HG02623 (cell line): ENCODE data around the gene FBXO28.

ENCODE experiments used
- ATAC-seq: cut with Tn5 transposase; IDR thresholded peaks from one replicate; pipeline ENCODE4 v1.9.1; 2021; ENCODE audit warnings: moderate library complexity; ENCODE audit not compliant: unreplicated experiment

The FBXO28 gene

DNA sequence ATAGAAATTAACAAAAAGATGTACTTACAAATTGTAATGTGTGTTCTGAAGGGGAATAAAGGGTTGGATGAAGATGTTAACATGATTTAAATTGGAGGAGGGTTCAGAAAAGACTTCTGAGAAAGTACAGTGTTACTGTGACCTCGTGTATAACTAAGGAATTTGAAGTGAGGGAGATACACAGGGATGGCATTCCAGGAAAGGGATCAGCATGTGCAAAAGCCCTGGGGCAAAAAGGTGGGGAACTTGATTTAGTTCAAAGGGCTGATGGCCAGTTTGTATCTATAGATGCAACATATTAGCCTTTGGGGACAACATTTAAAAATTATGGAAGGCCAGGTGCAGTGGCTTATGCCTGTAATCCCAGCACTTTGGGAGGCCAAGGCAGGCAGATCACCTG is 35.8 kb downstream of the FBXO28 start:
- no peak for ATAC-seq

DNA sequence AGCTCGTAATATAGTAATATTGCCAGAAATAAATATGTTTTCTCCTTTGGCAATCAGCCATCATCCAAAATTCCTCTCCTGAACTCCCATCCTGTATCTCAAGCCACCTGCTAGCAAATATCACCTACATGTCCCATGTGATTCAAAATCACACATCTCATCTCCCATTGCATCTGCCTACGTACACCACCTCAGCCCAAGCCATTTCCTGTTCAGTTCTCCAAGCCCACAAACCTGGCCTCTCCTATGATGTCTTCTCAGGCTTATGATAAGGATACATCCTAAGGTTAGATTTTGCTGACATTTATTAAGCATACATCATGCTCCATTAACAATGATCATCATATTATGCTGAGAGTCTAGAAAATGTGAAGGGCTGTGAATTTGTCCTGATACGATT is 37.2 kb downstream of the FBXO28 start:
- ATAC-seq: no peak

DNA sequence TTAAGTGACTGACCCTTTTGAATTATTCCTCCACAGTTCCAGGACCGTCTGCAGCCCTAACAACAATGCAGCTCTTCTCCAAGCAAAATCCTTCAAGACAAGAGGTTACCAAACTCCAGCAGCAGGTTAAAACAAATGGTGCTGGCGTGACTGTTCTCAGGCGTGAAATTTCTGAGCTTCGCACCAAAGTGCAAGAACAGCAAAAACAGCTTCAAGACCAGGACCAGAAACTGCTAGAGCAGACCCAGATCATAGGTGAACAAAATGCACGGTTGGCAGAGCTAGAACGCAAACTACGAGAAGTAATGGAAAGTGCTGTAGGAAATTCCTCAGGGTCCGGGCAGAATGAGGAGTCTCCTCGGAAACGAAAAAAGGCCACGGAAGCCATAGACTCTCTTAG is 43.4 kb downstream of the FBXO28 start:
- ATAC-seq: no peak

DNA sequence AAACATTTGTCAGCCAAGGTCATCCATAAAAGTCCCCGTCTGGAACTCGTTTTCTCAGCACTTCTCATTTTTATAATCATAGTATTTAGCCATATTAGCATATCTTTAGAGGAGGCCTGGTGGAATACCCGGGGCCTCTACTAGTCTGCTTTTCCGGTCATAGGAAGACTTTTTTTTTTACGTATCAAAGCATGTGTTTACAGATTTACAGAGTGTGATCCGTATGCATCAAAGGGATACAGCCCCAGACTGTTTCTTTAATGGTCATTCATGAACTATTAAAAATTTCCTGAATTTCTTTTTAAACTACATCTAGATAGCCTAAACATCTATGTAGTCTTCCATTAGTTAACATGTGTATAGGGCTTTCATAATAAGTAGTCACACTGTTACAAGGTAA is 45.6 kb downstream of the FBXO28 start:
- no peak for ATAC-seq

DNA sequence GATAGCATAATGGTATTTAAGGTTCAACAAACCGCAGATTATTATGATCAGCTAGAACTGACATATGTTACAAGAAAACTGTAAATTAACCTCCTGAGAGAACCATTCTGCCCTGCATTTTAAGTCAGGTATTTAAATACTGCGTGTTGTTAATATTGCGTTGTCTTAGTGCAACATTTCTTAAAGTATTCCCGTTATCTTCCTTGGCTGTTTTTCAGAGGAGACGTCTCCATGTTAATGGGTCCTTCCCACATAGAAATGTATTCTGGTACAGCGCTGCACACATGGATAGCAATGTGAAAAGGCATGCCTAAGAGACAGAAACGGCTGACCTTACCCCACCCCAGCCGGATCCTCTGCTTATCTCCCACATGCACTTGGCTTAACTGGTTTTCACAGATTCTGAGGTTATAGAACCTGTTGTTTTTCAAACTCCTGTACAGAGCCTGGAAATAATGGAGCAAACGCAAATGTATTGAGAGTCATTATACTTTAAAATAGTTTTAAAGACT is 46.3 kb downstream of the FBXO28 start:
- no peak for ATAC-seq

DNA sequence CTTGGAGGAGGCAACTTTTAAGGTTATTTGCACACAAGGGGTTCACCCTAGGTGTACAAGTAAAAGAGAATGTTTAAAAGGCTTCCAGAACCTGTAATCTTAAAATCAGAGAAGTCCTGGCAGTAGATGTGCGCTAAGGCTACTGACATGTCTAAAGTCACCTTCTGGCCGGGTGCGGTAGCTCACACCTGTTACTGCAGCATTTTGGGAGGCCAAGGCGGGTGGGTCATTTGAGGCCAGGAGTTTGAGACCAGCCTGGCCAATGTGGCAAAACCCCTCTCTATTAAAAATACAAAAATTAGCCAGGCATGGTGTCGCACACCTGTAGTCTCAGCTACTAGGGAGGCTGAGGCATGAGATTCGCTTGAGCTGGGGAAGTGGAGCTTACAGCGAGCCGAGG is 48.9 kb downstream of the FBXO28 start:
- no peak for ATAC-seq

DNA sequence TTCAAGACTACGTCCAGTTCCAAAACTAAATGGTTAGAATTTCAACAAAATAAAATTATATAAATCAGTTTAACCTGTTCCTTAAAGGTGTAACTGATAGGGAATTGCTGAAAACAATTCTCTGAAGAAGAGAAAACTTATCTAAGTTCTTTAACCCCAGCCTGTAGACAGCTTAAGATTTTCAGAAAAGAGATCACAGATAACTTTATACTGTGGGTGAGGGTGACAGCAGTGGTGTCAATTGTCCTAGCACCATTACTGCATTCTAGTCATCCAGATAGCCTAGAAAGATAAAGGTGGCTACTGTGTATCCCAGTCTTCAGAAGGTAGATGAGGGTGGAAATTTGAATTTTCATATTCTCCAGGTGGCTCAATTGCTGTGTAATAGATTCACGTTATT is 49.4 kb downstream of the FBXO28 start:
- ATAC-seq: no peak

DNA sequence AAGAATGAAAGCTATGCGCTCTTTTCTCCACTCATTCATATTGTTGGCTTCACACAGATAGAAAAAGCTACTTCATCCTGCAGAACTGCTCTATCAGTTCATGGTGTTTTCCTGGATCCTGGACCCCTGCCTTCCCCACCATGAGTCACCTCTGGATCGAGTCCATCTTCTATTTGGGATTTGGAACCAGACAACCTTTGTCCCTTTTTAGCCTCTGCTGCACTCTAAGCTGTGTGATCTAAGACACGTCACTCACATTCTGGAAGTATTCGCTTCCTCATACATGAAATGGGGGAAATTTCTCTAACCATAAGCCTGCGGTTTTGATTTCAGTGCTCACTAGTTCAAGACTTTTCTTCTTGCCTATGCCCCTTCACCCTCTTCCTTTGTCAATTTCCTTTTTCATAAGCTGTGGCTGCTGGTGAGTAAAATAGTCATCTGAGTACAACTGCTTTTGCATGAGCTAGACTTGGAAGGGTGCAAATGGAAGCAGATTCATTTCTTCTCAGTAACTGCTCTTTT is 55.0 kb downstream of the FBXO28 start:
- ATAC-seq: peak; percentile 89

DNA sequence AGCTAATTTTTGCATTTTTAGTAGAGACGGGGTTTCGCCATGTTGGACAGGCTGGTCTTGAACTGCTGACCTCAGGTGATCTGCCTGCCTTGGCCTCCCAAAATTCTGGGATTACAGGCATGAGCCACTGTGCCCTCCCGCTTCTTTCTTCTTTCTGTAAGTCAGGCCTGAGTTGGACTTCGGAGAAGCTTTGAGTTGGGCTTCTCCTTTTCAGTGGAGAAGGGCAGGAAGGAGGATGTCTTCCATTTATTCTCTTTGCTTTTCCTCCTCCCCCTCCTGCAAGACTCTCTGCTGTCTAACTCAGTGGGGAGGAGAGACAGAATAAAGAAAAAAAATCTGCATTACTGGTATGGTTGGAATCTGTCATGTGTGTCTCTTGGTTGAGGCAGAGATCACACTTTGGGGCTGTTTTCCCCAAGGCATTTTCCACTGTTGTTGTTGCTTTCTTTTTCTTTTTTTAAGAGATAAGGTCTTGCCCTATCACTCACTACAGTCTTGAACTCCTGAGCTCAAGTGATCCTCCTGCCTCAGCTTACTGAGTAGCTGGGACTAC is 55.9 kb downstream of the FBXO28 start:
- no peak for ATAC-seq

DNA sequence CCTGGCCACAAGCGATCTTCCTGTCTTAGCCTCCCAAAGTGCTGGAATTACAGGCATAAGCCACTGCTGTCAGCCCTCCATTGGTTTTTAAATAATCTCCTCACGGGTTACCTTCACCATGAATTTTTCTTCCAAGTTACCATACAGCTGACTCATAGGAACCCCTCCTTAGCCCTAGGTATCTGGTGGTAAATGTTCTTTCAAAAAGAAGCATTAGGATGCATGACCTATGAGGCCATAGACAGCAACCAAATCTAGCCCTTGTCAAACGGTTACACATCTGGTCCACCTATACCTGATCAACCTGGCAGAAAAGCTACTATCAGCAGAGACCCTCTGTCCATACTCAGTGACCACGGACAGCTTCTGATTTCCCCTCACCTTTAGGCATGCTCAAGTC is 56.4 kb downstream of the FBXO28 start:
- no peak for ATAC-seq

DNA sequence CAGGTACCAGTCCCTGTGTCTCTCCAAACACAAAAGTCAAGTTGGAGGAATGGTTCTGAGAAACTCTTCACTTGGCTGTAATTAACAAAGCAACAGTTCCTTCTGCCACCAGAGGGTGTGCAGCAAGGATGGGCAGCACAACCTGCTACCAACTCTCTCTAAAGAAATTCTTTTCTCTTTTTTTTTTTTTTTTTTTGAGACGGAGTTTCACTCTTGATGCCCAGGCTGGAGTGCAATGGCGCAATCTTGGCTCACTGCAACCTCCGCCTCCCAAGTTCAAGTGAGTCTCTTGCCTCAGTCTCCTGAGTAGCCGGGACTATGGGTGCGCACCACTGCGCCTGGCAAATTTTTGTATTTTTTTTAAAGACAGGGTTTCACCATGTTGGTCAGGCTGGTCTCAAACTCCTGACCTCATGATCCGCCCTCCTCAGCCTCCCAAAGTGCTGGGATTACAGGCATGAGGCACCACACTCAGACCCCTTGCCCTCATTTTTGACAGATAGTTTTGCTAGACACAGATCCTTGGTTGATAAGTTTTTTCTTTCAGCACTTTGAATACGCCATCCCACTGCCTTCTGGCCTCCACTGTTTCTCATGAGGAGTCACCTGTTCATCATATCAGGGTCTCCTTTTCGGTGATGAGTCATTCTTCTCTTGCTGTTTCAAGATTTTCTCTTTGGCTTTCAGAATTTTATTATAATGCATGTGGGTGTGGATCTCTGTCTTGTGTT is 57.0 kb downstream of the FBXO28 start:
- no peak for ATAC-seq

DNA sequence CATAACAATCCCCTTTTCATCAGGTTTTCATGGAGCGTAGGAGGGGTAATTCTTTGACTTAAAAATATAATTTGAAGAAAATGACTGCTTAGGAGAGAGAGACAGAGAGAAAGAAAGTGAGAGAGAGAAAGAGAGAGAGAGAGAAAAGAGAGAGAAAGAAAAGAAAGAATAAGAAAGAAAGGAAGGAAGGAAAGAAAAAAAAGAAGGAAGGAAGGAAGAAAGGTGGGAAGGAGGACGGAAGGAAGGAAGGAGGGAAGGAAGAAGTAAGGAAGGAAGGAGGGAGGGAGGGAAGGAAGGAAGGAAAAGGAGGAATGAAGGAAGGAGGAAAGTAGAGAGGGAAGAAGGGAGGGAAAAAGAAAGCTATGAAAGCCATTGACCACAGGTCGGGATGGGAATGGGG is 58.3 kb downstream of the FBXO28 start:
- ATAC-seq: no peak

DNA sequence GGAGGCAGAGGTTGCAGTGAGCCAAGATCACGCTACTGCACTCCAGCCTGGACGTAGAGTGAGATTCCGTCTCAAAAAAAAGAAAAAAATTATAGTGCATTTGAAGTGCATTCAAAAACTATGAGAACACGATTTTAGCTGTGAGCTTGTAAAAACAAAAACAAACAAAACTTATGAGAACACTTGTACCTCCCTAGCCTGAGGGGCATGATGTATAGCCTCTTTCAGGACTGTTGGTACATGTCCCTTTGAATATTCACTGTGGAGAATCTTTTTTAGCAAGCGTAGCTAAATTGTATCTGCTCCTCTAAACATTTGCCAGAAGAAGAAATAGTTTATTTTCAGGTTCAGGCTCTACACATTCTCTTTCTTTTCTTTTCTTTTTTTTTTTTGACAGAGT is 59.6 kb downstream of the FBXO28 start:
- ATAC-seq: no peak

DNA sequence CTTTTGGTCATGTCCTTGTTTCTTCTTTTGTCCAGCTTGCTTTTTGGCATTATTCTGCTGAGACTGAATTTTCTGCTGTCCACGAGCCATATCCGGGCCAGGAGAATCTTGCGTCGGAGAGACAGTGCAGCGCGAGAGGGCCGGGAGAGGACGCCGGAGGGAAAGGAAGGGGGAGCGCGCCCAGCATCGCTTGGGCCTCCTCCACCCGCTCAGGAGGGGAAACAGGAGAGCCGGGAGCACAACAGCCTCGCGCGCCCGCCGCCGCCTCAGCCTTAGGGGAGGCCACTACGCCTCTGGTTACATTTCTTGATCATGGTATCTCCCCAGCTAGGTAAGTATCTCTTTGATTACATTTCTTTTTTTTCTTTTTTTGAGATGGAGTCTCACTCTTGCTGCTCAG is 61.7 kb downstream of the FBXO28 start:
- no peak for ATAC-seq

DNA sequence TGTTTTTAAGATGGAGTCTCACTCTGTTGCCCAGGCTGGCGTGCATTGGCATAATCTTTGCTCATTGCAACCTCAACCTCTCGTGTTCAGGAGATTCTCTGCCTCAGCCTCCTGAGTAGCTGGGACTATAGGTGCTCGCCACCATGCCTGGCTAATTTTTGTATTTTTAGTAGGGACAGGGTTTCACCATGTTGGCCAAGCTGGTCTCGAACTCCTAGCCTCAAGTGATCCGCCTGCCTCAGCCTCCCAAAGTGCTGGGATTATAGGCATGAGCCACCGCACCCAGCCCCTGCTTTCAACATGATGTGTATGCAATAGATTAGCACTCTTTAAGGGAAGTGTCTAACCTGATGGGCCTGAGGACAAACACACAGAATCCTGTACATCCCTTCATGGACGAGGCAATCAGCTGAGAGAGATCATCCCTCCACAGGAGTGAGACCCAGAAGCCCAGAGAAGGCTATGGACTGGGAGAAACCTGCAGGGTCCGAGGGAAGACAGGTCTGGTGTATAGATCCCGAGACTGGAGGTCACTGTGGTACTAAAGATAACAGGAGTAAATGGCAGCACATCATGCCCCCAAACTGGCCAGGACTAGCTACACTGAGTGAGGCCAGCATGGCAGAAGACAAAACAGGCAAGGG is 63.6 kb downstream of the FBXO28 start:
- ATAC-seq: no peak

DNA sequence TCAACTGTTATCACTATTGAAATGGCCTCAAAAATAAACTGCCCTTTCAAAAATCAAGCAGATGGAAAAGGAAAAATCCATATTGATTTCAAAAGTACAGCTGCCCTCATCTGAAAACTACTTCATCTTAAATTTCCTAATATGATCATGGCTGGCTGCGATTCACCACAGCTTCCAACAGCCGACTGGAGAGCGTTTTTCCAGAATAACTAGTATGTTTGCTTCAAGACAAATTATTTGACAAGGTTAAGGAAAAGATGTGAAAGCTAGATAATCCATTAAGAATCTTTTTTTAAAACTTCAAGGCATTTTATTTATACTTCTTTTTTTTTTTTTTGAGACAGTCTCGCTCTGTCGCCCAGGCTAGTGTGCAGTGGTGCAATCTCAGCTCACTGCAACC is 65.0 kb downstream of the FBXO28 start:
- ATAC-seq: no peak

DNA sequence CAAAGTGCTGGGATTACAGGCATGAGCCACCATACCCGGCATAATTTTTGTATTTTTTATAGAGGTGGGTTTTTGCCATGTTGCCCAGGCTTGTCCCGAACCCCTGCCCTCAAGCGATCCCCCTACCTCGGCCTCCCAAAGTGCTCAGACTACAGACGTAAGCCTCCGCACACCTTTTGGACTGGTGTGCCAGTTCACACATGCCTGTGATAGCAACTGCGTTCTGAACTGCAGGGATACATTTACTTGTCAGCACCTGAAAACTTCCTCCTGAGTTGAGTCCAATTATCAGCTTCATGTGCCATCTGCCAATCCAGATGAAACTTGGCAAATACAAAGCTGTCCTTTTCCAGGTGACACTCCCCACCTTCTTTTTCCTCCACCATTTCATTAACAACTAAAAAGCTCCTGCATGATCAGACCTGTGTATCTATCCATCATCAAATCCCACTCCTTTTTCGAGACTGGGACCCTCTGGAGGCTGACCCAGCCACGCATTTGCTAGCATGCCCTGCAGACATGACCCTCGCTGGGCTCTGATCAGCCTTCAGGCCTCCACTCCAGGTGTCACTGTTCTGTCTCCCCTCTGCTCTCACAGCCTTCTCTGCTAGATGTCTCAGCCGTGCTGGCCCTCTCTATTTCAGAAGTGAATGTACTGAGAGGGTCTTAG is 67.0 kb downstream of the FBXO28 start:
- ATAC-seq: no peak

DNA sequence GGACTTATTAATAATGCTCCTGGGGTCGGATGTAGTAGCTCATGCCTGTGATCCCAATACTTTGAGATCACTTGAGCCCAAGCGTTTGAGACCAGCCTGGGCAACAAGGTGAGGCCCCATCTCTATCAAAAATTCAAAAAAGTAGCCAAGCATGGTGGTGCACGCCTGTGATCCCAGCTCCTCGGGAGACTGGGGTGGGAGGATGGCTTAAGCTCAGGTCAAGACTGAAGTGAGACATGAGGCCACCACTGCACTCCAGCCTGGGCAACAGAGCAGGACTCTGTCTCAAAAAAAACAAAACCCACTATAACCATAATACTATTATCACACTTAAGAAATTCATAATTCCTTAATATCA is 67.5 kb downstream of the FBXO28 start:
- ATAC-seq: no peak

DNA sequence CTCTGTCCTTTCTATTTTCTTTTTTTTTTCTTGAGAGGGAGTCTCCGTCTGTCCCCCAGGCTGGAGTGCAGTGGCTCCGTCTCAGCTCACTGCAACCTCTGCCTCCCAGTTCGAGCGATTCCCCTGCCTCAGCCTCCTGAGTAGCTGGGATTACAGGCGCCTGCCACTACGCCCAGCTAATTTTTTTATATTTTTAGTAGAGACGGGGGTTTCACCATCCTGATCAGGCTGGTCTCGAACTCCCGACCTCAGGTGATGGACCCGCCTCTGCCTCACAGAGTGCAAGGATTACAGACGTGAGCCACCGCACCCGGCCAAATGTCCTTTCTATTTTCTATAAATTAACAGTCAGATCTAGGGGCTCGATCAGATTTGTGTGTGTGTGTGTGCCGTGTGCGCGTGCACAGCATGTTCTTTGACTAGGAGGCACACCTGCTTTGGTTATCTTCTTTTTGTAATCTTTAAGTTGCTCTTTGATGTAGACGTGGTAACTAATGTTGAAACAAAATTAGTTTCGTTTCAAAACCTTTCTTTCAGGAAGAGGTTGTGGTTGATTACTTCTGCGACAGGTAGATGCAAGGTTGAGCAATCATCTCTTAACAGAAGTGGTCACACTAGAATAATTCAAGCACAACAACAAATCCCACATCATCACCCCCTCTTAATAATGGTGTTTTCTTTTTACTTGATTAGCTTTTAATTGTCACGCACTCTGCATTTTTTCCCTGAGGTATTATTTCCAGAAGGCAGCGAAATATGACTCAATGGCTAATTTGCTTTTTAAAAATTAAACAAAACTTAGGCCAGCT is 68.3 kb downstream of the FBXO28 start:
- peak; percentile 33 for ATAC-seq

DNA sequence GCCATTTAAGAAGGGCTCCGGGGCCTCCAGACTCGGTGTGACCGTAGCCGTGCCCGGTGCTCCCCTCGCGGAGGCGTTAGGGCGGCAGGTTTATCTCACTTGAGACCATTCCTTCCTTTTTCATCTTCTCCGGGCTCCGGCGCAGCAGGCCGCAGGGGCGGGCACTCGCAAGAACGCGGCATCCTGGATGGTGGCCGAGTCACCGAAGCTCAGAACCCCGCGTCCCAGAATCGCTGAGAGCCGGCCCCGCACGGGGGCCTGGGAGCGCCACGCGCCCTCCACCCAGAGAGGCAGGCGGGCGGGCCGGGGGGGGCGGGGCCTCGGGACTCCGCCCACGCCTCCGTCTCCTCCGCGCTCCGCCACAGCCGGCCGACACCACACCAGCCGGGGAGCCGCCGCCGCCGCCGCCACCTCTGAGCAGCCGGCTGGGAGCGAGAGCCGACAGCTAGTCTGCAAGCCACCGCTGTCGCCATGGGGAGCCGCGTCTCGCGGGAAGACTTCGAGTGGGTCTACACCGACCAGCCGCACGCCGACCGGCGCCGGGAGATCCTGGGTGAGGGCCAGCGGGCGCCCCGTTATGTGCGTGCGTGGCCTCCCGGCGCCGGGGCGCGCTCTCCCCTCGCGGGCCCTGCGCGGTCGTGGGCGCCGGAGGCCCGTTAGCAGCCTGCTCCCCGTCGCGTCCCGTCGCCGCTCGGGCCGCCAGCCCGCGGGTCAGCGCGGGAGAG is 69.1 kb downstream of the FBXO28 start, which contains the start of gene DEGS1:
Gene DEGS1 (plus strand): TSS at position 375 of the 725 bp plus-strand sequence. CDS start 97 bp downstream, at position 472.
- ATAC-seq: peak; percentile 62
